K562 (cell line): ENCODE measurements around the gene PITX1. TPM values are rescaled to one million over a fixed set of nuclear protein-coding genes. Genes with fewer than 3 reads are reported as not detected.

Experiments
- ATAC-seq: fragments of 200-7000 bp; cut with Tn5 transposase; 3 replicates; pipeline ENCODE4 v1.9.1; 2020; ENCODE audit warnings: moderate library complexity
- BruUV-seq: library from RNA; stranded (reverse); fragments of 400-500 nt; replicated peaks from 2 replicates; lab custom pipeline; 2021; lab: Mats Ljungman, UMichigan
- CTCF ChIA-PET: fragments of 300-600 bp; formaldehyde crosslinking; extraction: SDS; loops from one replicate; lab custom pipeline; 2021; ENCODE audit warnings: low intra/inter-chr PET ratio; lab: Yijun Ruan, JAX
- POLR2A ChIA-PET: fragments of 300-600, 350-650 bp; sonication (Branson Sonifier 250); formaldehyde crosslinking; extraction: SDS; loops from one replicate; lab custom pipeline; 2021; ENCODE audit warnings: antibody characterized with exemption, inconsistent platforms; lab: Yijun Ruan, JAX
- DNase-seq, 4 experiments: peaks; one replicate each; pipeline versions ENCODE4 v3.0.0 to v3.0.0-alpha.2; 2011 to 2018; ENCODE audit warnings: low spot score in 3 of 4, mixed read lengths in 3 of 4; ENCODE audit errors: extremely low read depth in 1 of 4
- FAIRE-seq: peaks from 2 replicates; lab custom pipeline; 2011; peaks lifted over from hg19 to GRCh38; lab: Jason Lieb, UNC
- H2AFZ ChIP-seq: 2 replicates; pipeline ENCODE4 v1.6.0; 2011; ENCODE audit warnings: low read depth, low read length, control low read depth, inconsistent platforms
- H3K27ac ChIP-seq: fragments of 200-600 bp; 3 replicates; pipeline ENCODE4 v1.8.0; 2011; ENCODE audit warnings: low read depth, mild to moderate bottlenecking, control low read depth, inconsistent platforms, low read length, moderate library complexity, mixed read lengths; ENCODE audit errors: extremely low read depth
- H3K27me3 ChIP-seq, 2 experiments: fragments of 300-600 bp in 1 of 2; 2 replicates in 1 of 2; 3 replicates in 1 of 2; pipeline versions ENCODE4 v1.6.0 to v1.8.0; 2011; ENCODE audit warnings: inconsistent platforms in 2 of 2, low read length in 2 of 2, mild to moderate bottlenecking in 1 of 2, mixed read lengths in 1 of 2, moderate library complexity in 1 of 2; ENCODE audit not compliant: control insufficient read depth in 2 of 2, insufficient read depth in 2 of 2
- H3K36me3 ChIP-seq: fragments of 300-600 bp; 3 replicates; pipeline ENCODE4 v1.8.0; 2011; ENCODE audit warnings: mild to moderate bottlenecking, low read length, inconsistent platforms; ENCODE audit not compliant: control insufficient read depth, insufficient read depth
- H3K4me1 ChIP-seq, 2 experiments: fragments of 200-600 bp in 1 of 2; replicated peaks in 1 of 2; 2 replicates in 1 of 2; 3 replicates in 1 of 2; pipeline versions ENCODE4 v1.5.1 to v1.8.0; 2011; ENCODE audit warnings: inconsistent platforms in 2 of 2, low read length in 2 of 2, mild to moderate bottlenecking in 1 of 2, mixed read lengths in 1 of 2, moderate library complexity in 1 of 2; ENCODE audit not compliant: control insufficient read depth in 2 of 2, insufficient read depth in 2 of 2
- H3K4me2 ChIP-seq: 2 replicates; pipeline ENCODE4 v1.6.1; 2011; ENCODE audit warnings: low read length, control low read depth, inconsistent platforms, mixed read lengths; ENCODE audit not compliant: insufficient read depth
- H3K4me3 ChIP-seq: fragments of 200-600 bp; sonication (generic), shearing (Covaris generic); 2 replicates; pipeline ENCODE4 v1.5.1; 2016; ENCODE audit warnings: control low read depth, inconsistent platforms
- H3K79me2 ChIP-seq: fragments of 200-600 bp; 3 replicates; pipeline ENCODE4 v1.8.0; 2011; ENCODE audit warnings: low read length, inconsistent platforms; ENCODE audit not compliant: control insufficient read depth, insufficient read depth
- H3K9ac ChIP-seq, 2 experiments: 2 replicates each; pipeline versions ENCODE4 v1.6.0 to v1.6.1; 2011; ENCODE audit warnings: low read depth in 2 of 2, low read length in 2 of 2, control low read depth in 1 of 2, inconsistent platforms in 1 of 2, mild to moderate bottlenecking in 1 of 2, mixed read lengths in 1 of 2; ENCODE audit not compliant: insufficient read depth in 1 of 2
- H3K9me1 ChIP-seq: one replicate; pipeline ENCODE4 v1.6.0; 2011; ENCODE audit warnings: inconsistent platforms, mild to moderate bottlenecking, low read length, moderate library complexity; ENCODE audit not compliant: control insufficient read depth, insufficient read depth
- H3K9me3 ChIP-seq: replicated peaks from 2 replicates; pipeline ENCODE4 v1.5.1; 2011; ENCODE audit warnings: low read depth, low read length, inconsistent platforms; ENCODE audit not compliant: control insufficient read depth, insufficient read depth
- H4K20me1 ChIP-seq: replicated peaks from 2 replicates; pipeline ENCODE4 v1.6.1; 2011; ENCODE audit warnings: low read length, inconsistent platforms, mixed read lengths; ENCODE audit not compliant: control insufficient read depth, insufficient read depth
- DIDO1 ChIP-seq: fragments of 450-650 bp; IDR thresholded peaks from 2 replicates; pipeline ENCODE4 v1.6.1; 2016; ENCODE audit warnings: low read depth, missing biosample characterization, missing genetic modification characterization
- GABPB1 ChIP-seq: sonication (generic); formaldehyde crosslinking; IDR thresholded peaks from 2 replicates; pipeline ENCODE4 v1.8.0; 2022; ENCODE audit warnings: mild to moderate bottlenecking, missing genetic modification reagents
- KLF16 ChIP-seq: IDR thresholded peaks from 2 replicates; pipeline ENCODE4 v1.6.1; 2016; ENCODE audit warnings: antibody characterized with exemption
- MEF2D ChIP-seq: conservative IDR thresholded peaks from 2 replicates; pipeline ENCODE4 v1.6.1; 2016; ENCODE audit warnings: low read depth, missing genetic modification characterization, missing compliant biosample characterization
- MEIS2 ChIP-seq: fragments of 450-650 bp; IDR thresholded peaks from 2 replicates; pipeline ENCODE4 v1.6.1; 2014; ENCODE audit warnings: mild to moderate bottlenecking; ENCODE audit not compliant: partially characterized antibody
- NEUROD1 ChIP-seq: fragments of 150-350 bp; IDR thresholded peaks from 2 replicates; pipeline ENCODE4 v1.6.1; 2014; ENCODE audit warnings: borderline replicate concordance, low read length, low read depth; ENCODE audit not compliant: partially characterized antibody
- XRCC4 ChIP-seq: IDR thresholded peaks from one replicate; pipeline ENCODE4 v1.6.1; 2011; ENCODE audit not compliant: insufficient read depth, insufficient read length; ENCODE audit errors: extremely low read depth
- ZFP36 ChIP-seq: fragments of 150-350 bp; IDR thresholded peaks from 2 replicates; pipeline ENCODE4 v1.6.1; 2018; ENCODE audit warnings: low read length, low read depth; ENCODE audit not compliant: partially characterized antibody
- ZZZ3 ChIP-seq: fragments of 450-650 bp; IDR thresholded peaks from 2 replicates; pipeline ENCODE4 v1.6.1; 2016; ENCODE audit warnings: antibody characterized with exemption, mild to moderate bottlenecking, moderate library complexity
- WGBS: fragments of 100-300 bp; shearing (Covaris generic); methylation state at CpG from one replicate; pipeline ENCODE4 v1.1.6; 2016; ENCODE audit warnings: low coverage, mixed read lengths; ENCODE audit not compliant: insufficient coverage; ENCODE audit errors: missing lambda C conversion rate; 5-methylcytosine and 5-hydroxymethylcytosine counted together
- in situ Hi-C: fragments of 300-500 bp; cut with MboI; formaldehyde crosslinking; loops from 4 replicates; pipeline ENCODE4 v1.15.0; 2018; ENCODE audit warnings: inconsistent platforms, mixed read lengths
- intact Hi-C: fragments of 100-400 bp; cut with micrococcal nuclease; formaldehyde crosslinking; loops from 2 replicates; pipeline ENCODE4 v1.14.2; 2022
- polyA plus RNA-seq, 8 experiments: library from polyadenylated mRNA; depleted of rRNA in 4 of 8; stranded (reverse) in 5 of 8; unstranded in 3 of 8; fragments of >200 nt; fragmentation: Nextera tagmentation in 2 of 8; fragmentation: Illumina TruSeq in 1 of 8; extraction: Ambion mirVana in 2 of 8; extraction: Trizol in 1 of 8; gene quantifications; 2 replicates each; pipeline versions ENCODE4 v1.2.1 to v1.2.3, GENCODE V29; 2011 to 2014; ENCODE audit warnings: inconsistent platforms in 1 of 8, missing spikeins in 1 of 8
- total RNA-seq, 7 experiments: library from RNA; depleted of rRNA in 6 of 7; stranded (reverse); fragments of >200 nt in 6 of 7; fragmentation: Illumina TruSeq in 2 of 7; extraction: Trizol in 2 of 7; gene quantifications; 2 replicates each; pipeline versions ENCODE4 v1.2.1 to v1.2.3, GENCODE V29; 2011 to 2021; ENCODE audit warnings: low replicate concordance in 1 of 7
- TF ChIP-seq, protein P1 (sequence below): fragments of 250-450 bp; sonication (Bioruptor Pico); IDR thresholded peaks from 2 replicates; pipeline ENCODE4 v1.4.0; 2020
- TF ChIP-seq, protein P2 (sequence below): sonication (generic); formaldehyde crosslinking; IDR thresholded peaks from 2 replicates; pipeline ENCODE4 v1.8.1; 2023; ENCODE audit warnings: missing genetic modification reagents, mild to moderate bottlenecking, borderline replicate concordance

PITX1 gene
- total and polyA plus RNA-seq, 9 of the 15 experiments (the other 6 are each of a cell fraction or from before 2014, with no cell fraction given), result 0.13 to 88.2 (median 24.9) TPM

DNA sequence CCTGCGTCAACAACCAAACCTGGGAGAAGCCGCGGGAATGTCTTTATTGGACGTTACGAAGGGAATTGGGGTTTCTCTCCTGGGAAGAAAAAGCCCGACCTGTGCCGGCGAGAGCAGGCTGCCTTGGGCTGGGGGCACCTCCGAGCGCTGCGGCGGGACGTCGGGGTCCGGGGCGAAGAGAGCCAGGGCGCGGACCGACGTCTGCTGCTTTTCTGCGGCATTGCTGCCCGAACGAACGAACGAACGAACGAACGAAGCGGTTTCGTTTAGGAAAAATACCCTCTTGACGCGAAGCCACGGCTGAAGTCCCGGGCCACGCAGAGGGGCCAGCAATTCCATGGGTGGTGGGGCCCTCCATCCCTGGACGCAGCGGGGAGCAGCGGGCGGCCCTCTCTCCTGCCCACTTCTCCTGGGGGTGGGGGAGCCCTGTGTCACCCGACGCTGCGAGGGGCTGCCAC lies 4.8 kb upstream of the PITX1 start:
- H3K9ac ChIP-seq, result no peak overlapping the region
- WGBS, result 95% methylated on average over 34 of the region's 42 CpGs
- H4K20me1 ChIP-seq, result no peaks in the 10 kb centered on the region
- no peaks in the 10 kb centered on the region for H3K9me3 ChIP-seq
- ATAC-seq, result no peak
- peaks cover 16% of the 10 kb centered on the region for H3K79me2 ChIP-seq
- no peak overlapping the region for H3K4me2 ChIP-seq
- ChIA-PET POLR2A (interaction anchor here (0.6 kb wide), 1 partner anchor 994 kb away, joined by 4 read pairs; no protein-coding TSS in a partner anchor), CTCF (no interaction called here)
- no peak overlapping the region for H2AFZ ChIP-seq
- H3K4me3 ChIP-seq, result no peak overlapping the region
- no peak for DNase-seq
- H3K36me3 ChIP-seq, result no peaks in the 10 kb centered on the region; the same call in 2 of the 3 replicates
- BruUV-seq, result no TSS peak
- intact Hi-C loops, result no loop called here
- TF ChIP-seq, protein P1, sequence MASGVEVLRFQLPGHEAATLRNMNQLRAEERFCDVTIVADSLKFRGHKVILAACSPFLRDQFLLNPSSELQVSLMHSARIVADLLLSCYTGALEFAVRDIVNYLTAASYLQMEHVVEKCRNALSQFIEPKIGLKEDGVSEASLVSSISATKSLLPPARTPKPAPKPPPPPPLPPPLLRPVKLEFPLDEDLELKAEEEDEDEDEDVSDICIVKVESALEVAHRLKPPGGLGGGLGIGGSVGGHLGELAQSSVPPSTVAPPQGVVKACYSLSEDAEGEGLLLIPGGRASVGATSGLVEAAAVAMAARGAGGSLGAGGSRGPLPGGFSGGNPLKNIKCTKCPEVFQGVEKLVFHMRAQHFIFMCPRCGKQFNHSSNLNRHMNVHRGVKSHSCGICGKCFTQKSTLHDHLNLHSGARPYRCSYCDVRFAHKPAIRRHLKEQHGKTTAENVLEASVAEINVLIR, result no peak
- no peak for TF ChIP-seq MEIS2
- no peak for TF ChIP-seq ZZZ3
- no peak for TF ChIP-seq NEUROD1
- no peak for TF ChIP-seq XRCC4
- no peak for TF ChIP-seq DIDO1
- TF ChIP-seq MEF2D (tag), result no peak
- TF ChIP-seq, protein P2, sequence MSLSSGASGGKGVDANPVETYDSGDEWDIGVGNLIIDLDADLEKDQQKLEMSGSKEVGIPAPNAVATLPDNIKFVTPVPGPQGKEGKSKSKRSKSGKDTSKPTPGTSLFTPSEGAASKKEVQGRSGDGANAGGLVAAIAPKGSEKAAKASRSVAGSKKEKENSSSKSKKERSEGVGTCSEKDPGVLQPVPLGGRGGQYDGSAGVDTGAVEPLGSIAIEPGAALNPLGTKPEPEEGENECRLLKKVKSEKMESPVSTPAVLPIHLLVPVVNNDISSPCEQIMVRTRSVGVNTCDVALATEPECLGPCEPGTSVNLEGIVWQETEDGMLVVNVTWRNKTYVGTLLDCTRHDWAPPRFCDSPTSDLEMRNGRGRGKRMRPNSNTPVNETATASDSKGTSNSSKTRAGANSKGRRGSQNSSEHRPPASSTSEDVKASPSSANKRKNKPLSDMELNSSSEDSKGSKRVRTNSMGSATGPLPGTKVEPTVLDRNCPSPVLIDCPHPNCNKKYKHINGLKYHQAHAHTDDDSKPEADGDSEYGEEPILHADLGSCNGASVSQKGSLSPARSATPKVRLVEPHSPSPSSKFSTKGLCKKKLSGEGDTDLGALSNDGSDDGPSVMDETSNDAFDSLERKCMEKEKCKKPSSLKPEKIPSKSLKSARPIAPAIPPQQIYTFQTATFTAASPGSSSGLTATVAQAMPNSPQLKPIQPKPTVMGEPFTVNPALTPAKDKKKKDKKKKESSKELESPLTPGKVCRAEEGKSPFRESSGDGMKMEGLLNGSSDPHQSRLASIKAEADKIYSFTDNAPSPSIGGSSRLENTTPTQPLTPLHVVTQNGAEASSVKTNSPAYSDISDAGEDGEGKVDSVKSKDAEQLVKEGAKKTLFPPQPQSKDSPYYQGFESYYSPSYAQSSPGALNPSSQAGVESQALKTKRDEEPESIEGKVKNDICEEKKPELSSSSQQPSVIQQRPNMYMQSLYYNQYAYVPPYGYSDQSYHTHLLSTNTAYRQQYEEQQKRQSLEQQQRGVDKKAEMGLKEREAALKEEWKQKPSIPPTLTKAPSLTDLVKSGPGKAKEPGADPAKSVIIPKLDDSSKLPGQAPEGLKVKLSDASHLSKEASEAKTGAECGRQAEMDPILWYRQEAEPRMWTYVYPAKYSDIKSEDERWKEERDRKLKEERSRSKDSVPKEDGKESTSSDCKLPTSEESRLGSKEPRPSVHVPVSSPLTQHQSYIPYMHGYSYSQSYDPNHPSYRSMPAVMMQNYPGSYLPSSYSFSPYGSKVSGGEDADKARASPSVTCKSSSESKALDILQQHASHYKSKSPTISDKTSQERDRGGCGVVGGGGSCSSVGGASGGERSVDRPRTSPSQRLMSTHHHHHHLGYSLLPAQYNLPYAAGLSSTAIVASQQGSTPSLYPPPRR (CRISPR knock-in tag), result no peak
- no peak for TF ChIP-seq KLF16
- TF ChIP-seq ZFP36, result no peak
- no peak for TF ChIP-seq GABPB1
- TF ChIP-seq, all 486 proteins: peak for 0
- Histone ChIP-seq H3K27ac (no peak overlapping the region), H3K4me1 (peaks cover 19 to 29% of the 10 kb centered on the region in 2 experiments), H3K9me1 (no peaks in the 10 kb centered on the region), H3K27me3 (no peaks in the 10 kb centered on the region)
- no peak for FAIRE-seq
- in situ Hi-C loops, result no loop called here
